Muscle layer of duodenum (tissue), 2 donors: ENCODE data around the gene VPREB1.
"Not testable (repeated sequence)": the region's sequence is repeated elsewhere in the genome, so short reads cannot be mapped to it uniquely, and the experiment has no call there.

ENCODE experiments used
- H3K27ac ChIP-seq: one replicate; pipeline ENCODE4 v1.7.0; 2013; ENCODE audit warnings: mild to moderate bottlenecking, low read length
- H3K27me3 ChIP-seq: one replicate; pipeline ENCODE4 v1.7.0; 2013; ENCODE audit warnings: low read depth, mild to moderate bottlenecking, control low read depth, low read length
- H3K36me3 ChIP-seq, 2 donors: one replicate each; pipeline ENCODE4 v1.7.0; 2013; ENCODE audit warnings: low read length in 2 of 2, control low read depth in 1 of 2, mild to moderate bottlenecking in 1 of 2; ENCODE audit not compliant: insufficient read depth in 2 of 2, control insufficient read depth in 1 of 2
- H3K4me1 ChIP-seq, 2 donors: one replicate each; pipeline ENCODE4 v1.7.0; 2013; ENCODE audit warnings: low read length in 2 of 2, mild to moderate bottlenecking in 2 of 2, control low read depth in 1 of 2, moderate library complexity in 1 of 2; ENCODE audit not compliant: insufficient read depth in 2 of 2, control insufficient read depth in 1 of 2
- H3K4me3 ChIP-seq, 2 donors: one replicate each; pipeline ENCODE4 v1.7.0; 2013; ENCODE audit warnings: low read length in 2 of 2, low read depth in 1 of 2, mild to moderate bottlenecking in 1 of 2
- H3K9me3 ChIP-seq, 2 donors: one replicate each; pipeline ENCODE4 v1.7.0; 2013; ENCODE audit warnings: low read length in 2 of 2, control low read depth in 1 of 2, mild to moderate bottlenecking in 1 of 2; ENCODE audit not compliant: control insufficient read depth in 1 of 2
- donor health status: healthy.

Gene VPREB1

DNA sequence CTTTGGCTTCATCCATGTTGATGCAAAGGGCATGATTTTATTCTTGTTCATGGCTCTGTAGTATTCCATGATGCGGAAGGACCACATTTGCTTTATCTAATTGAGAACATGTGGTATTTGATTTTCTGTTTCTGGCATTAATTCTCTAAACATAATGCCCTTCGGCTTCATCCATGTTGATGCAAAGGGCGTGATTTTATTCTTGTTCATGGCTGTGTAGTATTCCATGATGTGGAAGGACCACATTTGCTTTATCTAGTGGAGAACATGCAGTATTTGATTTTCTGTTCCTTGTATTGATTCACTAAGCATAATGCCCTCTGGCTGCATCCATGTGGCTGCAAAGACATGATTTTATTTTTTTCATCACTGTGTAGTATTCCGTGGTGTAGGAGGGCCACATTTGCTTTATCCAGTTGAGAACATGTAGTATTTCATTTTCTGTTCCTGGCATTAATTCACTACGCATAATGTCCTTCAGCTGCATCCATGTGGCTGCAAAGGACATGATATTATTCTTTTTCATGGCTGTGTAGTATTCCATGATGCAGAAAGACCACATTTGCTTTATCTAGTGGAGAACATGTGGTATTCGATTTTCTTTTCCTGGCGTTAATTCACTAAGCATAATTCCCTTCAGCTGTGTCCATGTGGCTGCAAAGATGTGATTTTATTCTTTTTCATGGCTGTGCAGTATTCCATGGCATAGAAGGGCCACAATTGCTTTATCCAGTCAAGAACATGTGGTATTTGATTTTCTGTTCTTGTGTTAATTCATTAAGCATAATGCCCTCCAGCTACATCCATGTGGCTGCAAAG lies 14.2 kb downstream of the VPREB1 start:
- H3K9me3 ChIP-seq, H3K27me3 ChIP-seq, H3K4me1 ChIP-seq, H3K27ac ChIP-seq, H3K4me3 ChIP-seq, H3K36me3 ChIP-seq: not testable (repeated sequence)

DNA sequence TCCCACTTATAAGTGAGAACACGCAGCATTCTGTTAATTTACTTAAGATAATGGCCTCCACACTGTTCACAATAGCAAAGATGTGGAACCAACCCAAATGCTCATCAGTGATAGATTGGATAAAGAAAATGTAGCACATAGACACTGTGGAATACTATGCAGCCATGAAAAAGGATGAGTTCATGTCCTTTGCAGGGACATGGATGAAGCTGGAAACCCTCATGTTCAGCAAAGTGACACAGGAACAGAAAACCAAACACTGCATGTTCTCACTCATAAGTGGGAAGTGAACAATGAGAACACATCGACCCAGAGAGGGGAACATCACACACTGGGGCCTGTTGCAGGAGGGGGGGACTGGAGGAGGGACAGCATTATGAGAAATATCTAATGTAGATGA lies 15.6 kb downstream of the VPREB1 start:
- not testable (repeated sequence) for H3K4me1 ChIP-seq, H3K36me3 ChIP-seq, H3K4me3 ChIP-seq, H3K9me3 ChIP-seq, H3K27me3 ChIP-seq, H3K27ac ChIP-seq

GRCh38 chr22:22260586-22260985 lies 16.0 kb downstream of the VPREB1 start:
- H3K27me3 ChIP-seq, H3K27ac ChIP-seq, H3K4me3 ChIP-seq, H3K9me3 ChIP-seq, H3K36me3 ChIP-seq, H3K4me1 ChIP-seq: not testable (repeated sequence)

DNA sequence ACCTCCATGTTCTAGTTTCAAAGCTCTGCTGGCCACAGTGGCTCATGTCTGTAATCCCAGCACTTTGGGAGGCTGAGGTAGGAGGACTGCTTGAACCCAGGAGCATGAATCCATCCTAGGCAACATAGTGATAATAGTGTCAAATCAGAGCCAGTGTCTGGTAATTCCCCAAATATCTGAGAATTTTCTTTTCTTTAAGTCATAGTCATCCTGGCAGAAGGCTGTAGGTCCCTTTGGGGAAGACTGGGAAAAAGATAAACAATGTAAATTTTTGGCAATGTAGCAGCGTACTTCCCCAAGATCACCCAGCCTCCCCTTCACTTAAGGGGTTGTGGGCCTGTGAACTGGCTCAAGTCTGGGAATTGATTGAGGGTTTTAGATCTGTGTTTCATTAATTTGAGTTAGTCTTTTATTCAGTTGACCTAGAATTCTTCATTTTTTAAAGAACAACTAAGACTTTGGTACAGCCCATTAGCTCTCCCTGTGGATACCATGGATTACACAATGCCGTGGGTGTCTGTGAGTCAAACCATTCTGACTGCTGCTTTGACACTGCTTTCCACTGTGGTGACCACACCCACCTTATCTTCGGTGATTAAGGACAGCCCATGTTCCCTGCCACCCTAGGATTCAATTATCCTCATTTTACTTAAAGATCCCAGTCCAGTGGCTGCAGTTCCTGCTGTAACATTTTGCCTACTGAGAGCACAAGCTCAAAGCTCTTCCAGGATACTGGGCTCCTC lies 17.9 kb downstream of the VPREB1 start:
- not testable (repeated sequence) for H3K27ac ChIP-seq, H3K4me1 ChIP-seq, H3K36me3 ChIP-seq, H3K4me3 ChIP-seq, H3K27me3 ChIP-seq, H3K9me3 ChIP-seq

DNA sequence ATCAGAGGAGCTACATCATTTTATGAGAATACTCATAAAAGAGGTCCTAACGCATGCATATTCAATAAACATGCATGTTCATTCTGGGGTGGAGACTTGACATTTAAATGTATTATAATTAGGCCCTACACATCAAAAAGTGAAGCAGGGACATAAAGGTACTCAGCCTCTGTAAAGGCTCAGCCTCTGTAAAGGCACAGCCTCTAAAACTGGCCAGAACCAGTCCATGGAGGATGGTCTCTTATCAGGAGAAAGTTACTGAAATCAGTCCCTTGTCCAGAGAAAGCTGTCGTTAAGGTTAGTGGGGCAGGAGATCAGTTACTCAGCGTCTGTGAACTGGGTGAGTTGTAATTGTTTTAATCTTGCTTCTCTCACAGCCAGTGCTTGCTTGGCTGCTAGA lies 19.2 kb downstream of the VPREB1 start:
- not testable (repeated sequence) for H3K4me1 ChIP-seq, H3K36me3 ChIP-seq, H3K4me3 ChIP-seq, H3K27me3 ChIP-seq, H3K27ac ChIP-seq, H3K9me3 ChIP-seq

DNA sequence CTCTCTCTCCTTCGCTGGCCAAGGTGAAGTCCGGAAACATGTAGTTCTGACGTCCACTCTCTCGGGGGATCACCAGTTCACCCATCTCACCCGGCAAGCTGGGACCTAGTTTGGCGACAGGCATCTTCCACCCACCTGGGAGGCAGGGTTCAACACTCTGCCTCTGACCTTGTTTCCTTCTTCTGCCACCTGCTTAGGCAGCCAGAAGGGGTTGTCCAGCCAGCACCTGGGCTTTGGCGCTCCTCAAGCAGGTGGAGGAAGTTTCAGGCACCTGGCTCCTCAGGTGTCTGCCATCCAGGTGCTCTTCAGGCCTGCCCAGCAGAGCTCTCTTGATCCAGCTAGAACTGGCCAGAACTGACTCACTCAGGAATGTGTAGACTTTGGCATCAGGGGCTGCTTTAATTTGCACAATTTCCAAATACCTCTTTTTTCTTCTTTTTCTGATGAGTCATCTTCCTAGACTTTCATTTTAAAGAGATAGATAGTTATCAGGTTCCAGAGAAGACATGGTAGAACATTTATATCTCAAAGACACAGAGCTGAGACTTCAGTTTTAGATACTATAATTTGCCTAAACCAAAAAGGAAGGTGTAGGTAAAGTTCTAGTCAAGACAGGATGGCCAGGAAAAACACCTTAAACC lies 25.6 kb downstream of the VPREB1 start:
- H3K36me3 ChIP-seq, H3K27ac ChIP-seq, H3K4me1 ChIP-seq, H3K9me3 ChIP-seq, H3K27me3 ChIP-seq, H3K4me3 ChIP-seq: not testable (repeated sequence)

GRCh38 chr22:22277423-22277822 lies 32.8 kb downstream of the VPREB1 start:
- H3K27me3 ChIP-seq, H3K27ac ChIP-seq, H3K4me3 ChIP-seq, H3K36me3 ChIP-seq, H3K9me3 ChIP-seq, H3K4me1 ChIP-seq: not testable (repeated sequence)

DNA sequence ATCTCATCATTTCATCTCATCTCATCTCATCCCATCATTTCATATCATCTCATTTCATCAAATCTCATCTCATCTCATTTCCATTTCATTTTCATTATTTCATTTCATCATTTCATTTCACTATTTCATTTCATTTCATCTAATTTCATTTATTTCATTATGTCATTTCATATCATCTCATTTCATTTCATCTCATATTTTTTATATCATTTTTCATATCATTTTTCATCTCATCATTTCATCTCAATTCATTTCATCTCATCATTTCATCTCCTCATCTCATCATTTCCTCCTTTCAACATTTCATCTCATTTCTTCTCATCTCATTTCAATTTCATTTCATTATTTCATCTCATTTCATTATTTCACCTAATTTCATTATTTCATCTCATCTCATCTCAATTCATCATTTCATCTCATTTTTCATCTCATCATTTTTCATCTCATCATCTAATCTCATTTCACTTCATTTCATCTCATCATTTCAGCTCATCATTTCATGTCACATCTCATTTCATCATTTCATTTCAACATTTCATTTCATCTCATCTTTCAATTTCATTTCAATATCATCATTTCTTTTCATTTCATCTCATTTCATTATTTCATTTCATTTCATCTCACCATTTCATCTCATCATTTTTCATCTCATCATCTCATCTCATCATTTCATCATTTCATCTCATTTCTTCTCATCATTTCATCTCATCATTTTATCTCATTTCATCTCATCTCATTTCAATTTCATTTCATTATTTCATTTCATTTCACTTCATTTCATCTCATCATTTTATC lies 40.6 kb downstream of the VPREB1 start:
- H3K9me3 ChIP-seq, H3K27ac ChIP-seq, H3K4me3 ChIP-seq, H3K36me3 ChIP-seq, H3K4me1 ChIP-seq, H3K27me3 ChIP-seq: not testable (repeated sequence)

GRCh38 chr22:22286390-22287105 lies 42.0 kb downstream of the VPREB1 start:
- not testable (repeated sequence) for H3K27ac ChIP-seq

GRCh38 chr22:22287106-22287626 lies 42.6 kb downstream of the VPREB1 start:
- H3K27ac ChIP-seq, H3K4me1 ChIP-seq, H3K36me3 ChIP-seq, H3K9me3 ChIP-seq, H3K27me3 ChIP-seq, H3K4me3 ChIP-seq: not testable (repeated sequence)

More at GRCh38 chr22:22286390-22287105, 42.0 kb downstream of the VPREB1 start:
- H3K9me3 ChIP-seq, H3K4me3 ChIP-seq, H3K36me3 ChIP-seq, H3K27me3 ChIP-seq, H3K4me1 ChIP-seq: not testable (repeated sequence)
